ENCODE results near the gene SORCS3. TPM values are rescaled to one million over a fixed set of nuclear protein-coding genes. Genes with fewer than 3 reads are reported as not detected.

Gene SORCS3
- total RNA-seq, 1 experiment from 2014 or later, result not detected

DNA sequence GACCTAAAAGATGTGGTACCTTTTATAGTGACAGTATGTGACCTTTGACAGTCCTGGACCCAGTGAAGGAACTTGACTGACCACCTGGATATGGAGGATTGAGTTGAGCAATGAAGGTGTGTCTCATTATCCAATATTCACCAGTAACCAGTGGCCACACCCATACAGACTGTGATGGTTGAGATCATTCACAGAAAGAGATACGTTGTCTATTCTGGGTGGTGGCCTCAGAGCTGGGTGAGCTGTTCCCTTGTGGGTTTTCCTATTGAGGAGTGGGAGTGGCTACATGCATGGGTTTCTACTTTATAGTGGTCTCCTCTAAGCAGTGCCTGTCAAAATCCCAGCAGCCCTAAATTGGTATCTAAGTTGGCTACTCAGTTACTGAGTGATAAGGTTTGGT lies 507.4 kb downstream of the SORCS3 start:
- Histone ChIP-seq H3K27me3 (ENCODE audit: control insufficient read depth, insufficient read depth, low read length) (no peaks in the 10 kb centered on the region), H3K9me3 (ENCODE audit: control insufficient read depth, insufficient read depth, low read depth, low read length) (no peaks in the 10 kb centered on the region), H3K27ac (ENCODE audit: low read length) (no peak overlapping the region), H3K4me1 (ENCODE audit: control insufficient read depth, insufficient read depth, low read length) (no peaks in the 10 kb centered on the region), H3K4me3 (ENCODE audit: low read depth in 2 of 2, low read length in 2 of 2) (no peak overlapping the region), H3K36me3 (ENCODE audit: control insufficient read depth, insufficient read depth, low read length) (no peaks in the 10 kb centered on the region)
- intact Hi-C loops (cut with micrococcal nuclease; ENCODE audit: unreplicated experiment) (no loop called here), in situ Hi-C loops (cut with HindIII; ENCODE audit: low pct_unique_long_range_greater_than_20kb, low sequenced_read_pairs) (no loop called here)
- BruUV-seq (replicated peaks), result no TSS peak
- POLR2A ChIA-PET, result no interaction called here
- no peak for DNase-seq (ENCODE audit: low read depth, low spot score)
- CTCF ChIA-PET, result interaction anchor here (0.6 kb wide), 1 partner anchor 740 kb away, joined by 3 read pairs; no protein-coding TSS in a partner anchor
- TF ChIP-seq SIN3A (IDR thresholded peaks at IDR 0.05; ENCODE audit: borderline replicate concordance, insufficient read depth, low read depth, low read length), result no peak
- TF ChIP-seq, protein P1, sequence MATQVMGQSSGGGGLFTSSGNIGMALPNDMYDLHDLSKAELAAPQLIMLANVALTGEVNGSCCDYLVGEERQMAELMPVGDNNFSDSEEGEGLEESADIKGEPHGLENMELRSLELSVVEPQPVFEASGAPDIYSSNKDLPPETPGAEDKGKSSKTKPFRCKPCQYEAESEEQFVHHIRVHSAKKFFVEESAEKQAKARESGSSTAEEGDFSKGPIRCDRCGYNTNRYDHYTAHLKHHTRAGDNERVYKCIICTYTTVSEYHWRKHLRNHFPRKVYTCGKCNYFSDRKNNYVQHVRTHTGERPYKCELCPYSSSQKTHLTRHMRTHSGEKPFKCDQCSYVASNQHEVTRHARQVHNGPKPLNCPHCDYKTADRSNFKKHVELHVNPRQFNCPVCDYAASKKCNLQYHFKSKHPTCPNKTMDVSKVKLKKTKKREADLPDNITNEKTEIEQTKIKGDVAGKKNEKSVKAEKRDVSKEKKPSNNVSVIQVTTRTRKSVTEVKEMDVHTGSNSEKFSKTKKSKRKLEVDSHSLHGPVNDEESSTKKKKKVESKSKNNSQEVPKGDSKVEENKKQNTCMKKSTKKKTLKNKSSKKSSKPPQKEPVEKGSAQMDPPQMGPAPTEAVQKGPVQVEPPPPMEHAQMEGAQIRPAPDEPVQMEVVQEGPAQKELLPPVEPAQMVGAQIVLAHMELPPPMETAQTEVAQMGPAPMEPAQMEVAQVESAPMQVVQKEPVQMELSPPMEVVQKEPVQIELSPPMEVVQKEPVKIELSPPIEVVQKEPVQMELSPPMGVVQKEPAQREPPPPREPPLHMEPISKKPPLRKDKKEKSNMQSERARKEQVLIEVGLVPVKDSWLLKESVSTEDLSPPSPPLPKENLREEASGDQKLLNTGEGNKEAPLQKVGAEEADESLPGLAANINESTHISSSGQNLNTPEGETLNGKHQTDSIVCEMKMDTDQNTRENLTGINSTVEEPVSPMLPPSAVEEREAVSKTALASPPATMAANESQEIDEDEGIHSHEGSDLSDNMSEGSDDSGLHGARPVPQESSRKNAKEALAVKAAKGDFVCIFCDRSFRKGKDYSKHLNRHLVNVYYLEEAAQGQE (IDR thresholded peaks at IDR 0.05; ENCODE audit: insufficient read depth in 1 of 2, low read depth in 2 of 2, low read length in 1 of 2), result no peak
- ATAC-seq, result no peak

DNA sequence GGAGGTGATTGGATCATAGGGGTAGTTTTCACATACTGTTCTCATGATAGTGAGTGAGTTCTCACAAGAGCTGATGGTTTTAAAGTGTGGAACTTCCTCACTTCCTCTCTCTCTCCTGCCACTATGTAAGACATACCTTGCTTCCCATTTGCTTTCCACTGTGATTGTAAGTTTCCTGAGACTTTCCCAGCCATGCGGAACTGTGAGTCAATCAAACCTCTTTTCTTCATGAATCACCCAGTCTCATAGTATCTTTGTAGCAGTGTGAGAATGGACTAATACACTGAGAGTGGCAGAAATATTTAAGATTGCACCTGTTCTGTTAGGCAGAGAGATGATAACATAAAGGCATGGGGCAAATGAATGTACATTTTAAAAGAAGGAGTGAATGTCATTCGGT lies 507.8 kb downstream of the SORCS3 start:
- Histone ChIP-seq H3K36me3 (ENCODE audit: control insufficient read depth, insufficient read depth, low read length) (no peaks in the 10 kb centered on the region), H3K9me3 (ENCODE audit: control insufficient read depth, insufficient read depth, low read depth, low read length) (no peaks in the 10 kb centered on the region), H3K27me3 (ENCODE audit: control insufficient read depth, insufficient read depth, low read length) (no peaks in the 10 kb centered on the region), H3K4me3 (ENCODE audit: low read depth in 2 of 2, low read length in 2 of 2) (no peak overlapping the region), H3K27ac (ENCODE audit: low read length) (no peak overlapping the region), H3K4me1 (ENCODE audit: control insufficient read depth, insufficient read depth, low read length) (no peaks in the 10 kb centered on the region)
- ChIA-PET CTCF (no interaction called here), POLR2A (no interaction called here)
- intact Hi-C loops (cut with micrococcal nuclease; ENCODE audit: unreplicated experiment), result no loop called here
- ATAC-seq (no peak), DNase-seq (ENCODE audit: low read depth, low spot score) (no peak)
- TF ChIP-seq, protein P1 (IDR thresholded peaks at IDR 0.05; ENCODE audit: insufficient read depth in 1 of 2, low read depth in 2 of 2, low read length in 1 of 2), result no peak
- TF ChIP-seq POLR2AphosphoS5 (IDR thresholded peaks at IDR 0.05; ENCODE audit: low read depth, low read length) (no peak), SIN3A (IDR thresholded peaks at IDR 0.05; ENCODE audit: borderline replicate concordance, insufficient read depth, low read depth, low read length) (no peak), TCF7L2 (IDR thresholded peaks at IDR 0.05; ENCODE audit: low read depth, low read length) (no peak)
- TF ChIP-seq, protein P2, sequence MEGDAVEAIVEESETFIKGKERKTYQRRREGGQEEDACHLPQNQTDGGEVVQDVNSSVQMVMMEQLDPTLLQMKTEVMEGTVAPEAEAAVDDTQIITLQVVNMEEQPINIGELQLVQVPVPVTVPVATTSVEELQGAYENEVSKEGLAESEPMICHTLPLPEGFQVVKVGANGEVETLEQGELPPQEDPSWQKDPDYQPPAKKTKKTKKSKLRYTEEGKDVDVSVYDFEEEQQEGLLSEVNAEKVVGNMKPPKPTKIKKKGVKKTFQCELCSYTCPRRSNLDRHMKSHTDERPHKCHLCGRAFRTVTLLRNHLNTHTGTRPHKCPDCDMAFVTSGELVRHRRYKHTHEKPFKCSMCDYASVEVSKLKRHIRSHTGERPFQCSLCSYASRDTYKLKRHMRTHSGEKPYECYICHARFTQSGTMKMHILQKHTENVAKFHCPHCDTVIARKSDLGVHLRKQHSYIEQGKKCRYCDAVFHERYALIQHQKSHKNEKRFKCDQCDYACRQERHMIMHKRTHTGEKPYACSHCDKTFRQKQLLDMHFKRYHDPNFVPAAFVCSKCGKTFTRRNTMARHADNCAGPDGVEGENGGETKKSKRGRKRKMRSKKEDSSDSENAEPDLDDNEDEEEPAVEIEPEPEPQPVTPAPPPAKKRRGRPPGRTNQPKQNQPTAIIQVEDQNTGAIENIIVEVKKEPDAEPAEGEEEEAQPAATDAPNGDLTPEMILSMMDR (IDR thresholded peaks at IDR 0.05), result no peak
- in situ Hi-C loops (cut with HindIII; ENCODE audit: low pct_unique_long_range_greater_than_20kb, low sequenced_read_pairs), result no loop called here
- no TSS peak for BruUV-seq (replicated peaks)
